Measurements from ENCODE around the gene ALOXE3.

Gene ALOXE3

DNA sequence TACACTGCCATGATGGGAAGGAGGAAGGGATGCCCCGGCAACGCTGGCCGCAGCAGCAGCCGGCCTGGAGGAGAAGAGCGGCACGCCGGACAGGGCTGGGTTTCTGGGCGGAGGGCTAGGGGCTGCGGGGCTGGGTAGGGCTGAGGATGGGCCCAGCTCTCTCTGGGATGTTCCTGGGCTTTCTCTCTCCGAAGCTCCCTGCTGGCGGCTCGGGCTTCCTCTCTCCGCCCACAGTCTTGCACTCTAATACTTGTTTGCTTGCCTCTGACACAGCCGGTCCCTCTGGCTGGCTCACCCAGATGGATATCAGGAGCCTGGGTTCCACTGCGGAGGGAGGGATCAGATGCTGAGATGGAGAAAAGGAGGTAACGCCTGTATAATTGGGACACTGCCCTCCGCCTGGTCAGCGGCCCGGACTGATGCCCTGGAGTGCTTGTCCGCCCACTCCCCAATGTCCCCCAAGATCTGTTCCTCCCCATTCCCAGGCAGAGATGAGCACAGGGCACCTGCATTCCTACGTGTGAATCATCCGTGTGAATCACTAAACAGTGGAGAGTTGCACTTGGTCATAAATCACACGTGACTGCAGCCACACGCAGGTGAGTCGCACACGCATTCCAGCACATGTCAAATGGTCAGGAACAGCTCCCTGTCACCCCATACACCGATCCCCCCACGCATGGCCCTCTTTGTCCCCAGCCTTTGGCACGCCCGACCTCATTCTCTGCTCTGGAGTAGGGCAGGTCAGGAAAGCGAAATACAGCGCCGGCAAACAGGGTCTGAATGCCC lies at the start of gene ALOXE3:
TSS of gene ALOXE3 (minus strand) at position 535 of the 789 bp plus-strand sequence. CDS start at position 11, 524 bp downstream.
- no peak for DNase-seq

GRCh38 chr17:8167526-8167925 lies 49.2 kb upstream of the ALOXE3 start:
- DNase-seq: no peak

DNA sequence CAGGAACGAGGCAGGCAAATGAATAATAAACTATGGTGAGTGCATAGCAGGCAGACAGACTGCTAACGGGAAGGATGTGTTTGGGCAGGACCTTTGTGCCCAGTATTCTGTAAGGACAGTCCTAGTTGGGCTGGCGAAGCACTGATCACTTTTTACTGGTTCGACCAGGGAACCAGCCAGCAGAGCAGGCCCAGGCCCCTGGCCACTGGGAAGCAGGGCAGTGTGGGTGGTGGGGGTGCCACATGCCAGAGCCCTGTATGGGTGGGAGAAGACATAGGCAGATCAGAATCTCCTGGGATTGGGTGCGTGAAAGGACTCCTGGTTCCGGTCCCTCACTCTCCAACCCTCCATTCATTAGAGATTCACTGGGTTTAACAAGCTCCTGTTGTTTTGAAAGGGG lies 48.4 kb upstream of the ALOXE3 start:
- no peak for DNase-seq

- no peak for DNase-seq
Observed at GRCh38 chr17:8164815-8165131, 46.5 kb upstream of the ALOXE3 start.

- peak; percentile 34 to 49 for DNase-seq
Observed at GRCh38 chr17:8163978-8164814, 45.9 kb upstream of the ALOXE3 start.

DNA sequence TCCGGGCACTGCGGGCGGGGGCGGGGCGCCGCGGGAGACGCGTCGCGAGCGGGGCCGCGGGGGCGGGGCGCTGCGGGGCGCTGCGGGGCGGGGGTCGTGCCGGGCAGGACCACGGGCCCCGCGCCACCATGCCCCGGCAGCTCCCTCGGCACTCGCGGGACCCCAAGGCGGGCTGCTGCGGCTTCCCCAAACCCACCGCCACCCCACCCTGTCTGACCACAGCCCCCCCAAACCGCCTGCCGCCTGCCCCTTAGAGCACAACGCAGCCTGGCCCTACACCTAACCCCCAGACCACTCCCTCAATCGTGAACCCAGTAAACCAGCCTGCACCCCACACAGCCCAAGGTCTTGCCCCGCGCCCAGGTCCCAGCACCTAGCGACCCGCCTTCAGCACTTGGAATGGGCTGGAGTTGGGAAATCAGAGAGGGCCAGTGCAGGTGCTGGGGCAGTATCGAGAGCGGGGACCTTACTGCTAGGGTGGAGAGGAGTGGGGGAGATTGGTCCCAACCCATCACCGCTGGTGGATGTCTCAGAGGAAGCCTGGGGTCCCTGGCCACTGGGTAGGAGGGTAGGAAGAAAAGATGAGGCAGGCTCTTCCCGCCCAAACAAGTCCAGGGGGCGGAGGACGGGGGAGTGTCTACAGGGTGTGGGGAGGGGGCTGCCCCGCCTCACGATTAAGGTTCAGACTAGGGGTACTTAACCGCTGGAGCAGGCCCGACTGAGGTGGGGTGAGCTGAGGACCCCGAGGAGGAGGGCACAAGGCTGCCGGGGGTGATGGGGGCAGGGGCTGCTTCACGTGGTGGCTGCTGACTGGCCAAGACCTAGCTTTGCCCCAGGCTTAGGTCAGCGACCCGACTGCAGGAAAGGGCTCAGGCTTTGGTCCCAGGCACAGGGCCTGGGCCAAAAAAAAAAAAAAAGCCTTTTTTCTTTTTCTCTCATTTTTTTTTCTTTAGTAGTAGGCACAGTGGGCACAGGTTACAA lies 45.0 kb upstream of the ALOXE3 start:
- no peak for DNase-seq

DNA sequence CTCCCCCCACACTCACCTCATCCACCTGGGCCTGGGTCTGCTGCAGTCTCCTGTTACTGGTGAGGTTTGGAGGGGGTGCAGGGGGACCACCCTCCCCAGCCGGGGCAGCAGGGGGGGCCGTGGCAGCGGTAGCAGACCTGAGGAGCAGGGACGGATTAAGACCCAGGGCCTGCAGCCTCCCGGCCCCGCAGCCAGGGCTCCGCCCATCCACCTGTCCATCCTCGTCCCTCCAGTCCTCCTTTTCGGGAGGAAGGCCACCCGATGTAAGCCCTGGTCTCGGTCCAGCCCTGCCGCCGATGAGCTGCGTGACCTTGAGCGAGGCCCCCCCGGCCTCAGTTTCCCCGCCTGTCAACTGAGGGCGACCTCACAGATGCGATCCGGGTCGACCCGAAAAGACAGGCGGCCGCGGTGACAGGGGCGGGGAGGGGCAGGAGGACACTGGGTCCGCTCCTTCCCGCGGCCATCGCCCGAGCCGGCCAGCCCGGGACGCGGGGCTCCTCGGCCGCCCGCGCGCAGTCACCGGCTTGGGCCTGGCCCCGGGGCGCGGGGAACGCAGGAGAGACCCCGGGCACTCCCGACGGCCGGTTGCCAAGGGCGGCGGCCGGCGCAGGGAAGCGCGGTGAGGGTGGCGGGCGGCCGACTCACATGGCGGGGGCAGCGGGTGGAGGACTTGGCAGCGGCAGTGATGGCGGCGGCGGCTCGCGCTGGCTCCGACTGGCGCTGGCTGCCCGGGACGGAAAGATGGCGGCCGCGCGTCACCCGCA lies 44.1 kb upstream of the ALOXE3 start, which contains the start of gene VAMP2:
TSS of gene VAMP2 (minus strand) at position 716 of the 764 bp plus-strand sequence. CDS start at position 647, 69 bp downstream.
- no peak for DNase-seq

DNA sequence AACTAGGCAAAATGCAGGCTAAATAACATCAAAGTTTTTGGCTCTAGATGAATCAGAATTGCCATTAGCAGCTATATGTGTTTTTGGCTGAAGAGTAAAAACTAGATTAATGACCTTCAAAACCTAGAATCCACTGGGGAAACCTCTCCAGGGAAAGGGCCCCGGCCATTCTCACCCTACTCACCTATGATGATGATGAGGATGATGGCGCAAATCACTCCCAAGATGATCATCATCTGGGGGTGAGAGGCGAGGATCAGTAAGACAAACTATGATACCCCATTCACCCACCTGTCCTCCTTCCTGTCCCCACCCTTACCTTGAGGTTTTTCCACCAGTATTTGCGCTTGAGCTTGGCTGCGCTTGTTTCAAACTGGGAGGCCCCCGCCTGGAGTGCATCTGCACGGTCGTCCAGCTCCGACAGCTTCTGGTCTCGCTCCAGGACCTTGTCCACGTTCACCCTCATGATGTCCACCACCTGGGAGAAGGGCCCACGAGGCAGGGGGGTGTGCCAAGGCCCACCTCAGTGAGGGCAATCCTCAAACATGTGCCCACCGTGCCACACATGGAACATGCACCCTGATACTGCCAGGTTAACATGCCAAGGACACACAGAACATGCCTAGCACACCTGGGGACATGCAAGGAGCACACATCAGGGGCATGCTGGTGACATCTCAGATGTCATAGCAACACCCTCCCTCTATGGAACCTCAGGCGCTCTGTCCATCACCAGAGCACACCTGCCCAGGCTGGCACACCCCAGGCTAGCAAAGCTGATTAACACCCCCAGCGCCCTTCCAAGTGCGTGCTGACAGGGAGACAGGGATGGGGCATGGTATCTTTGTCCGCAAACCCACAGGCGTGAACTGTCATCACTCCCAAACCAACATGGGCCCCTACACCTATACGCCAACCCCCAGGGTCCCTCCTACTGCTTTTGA lies 43.2 kb upstream of the ALOXE3 start:
- DNase-seq: no peak

GRCh38 chr17:8160741-8161221 lies 42.5 kb upstream of the ALOXE3 start:
- no peak for DNase-seq

- DNase-seq: no peak
Observed at GRCh38 chr17:8160224-8160577, 41.9 kb upstream of the ALOXE3 start.

GRCh38 chr17:8159459-8160223 lies 41.3 kb upstream of the ALOXE3 start:
- DNase-seq: no peak

DNA sequence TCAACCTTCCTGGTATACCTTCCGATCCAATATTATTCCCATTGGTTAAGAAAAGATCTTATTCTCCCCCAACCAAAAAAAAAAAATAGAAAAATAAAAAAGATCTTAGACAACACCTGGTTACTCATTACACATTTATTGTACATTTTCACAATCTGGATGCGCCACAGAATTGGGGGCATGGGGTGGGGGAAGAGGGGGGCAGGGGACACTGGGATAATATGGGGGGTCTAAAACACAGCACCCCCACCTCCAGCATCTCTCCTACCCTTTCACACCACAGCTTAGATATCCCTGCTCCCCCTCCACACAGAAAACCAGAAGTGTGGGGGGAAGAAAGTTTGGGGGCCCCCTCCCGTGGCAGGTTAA lies 40.7 kb upstream of the ALOXE3 start:
- no peak for DNase-seq

- DNase-seq: peak; percentile 26 to 41
Observed at GRCh38 chr17:8158267-8159031, 40.1 kb upstream of the ALOXE3 start.

DNA sequence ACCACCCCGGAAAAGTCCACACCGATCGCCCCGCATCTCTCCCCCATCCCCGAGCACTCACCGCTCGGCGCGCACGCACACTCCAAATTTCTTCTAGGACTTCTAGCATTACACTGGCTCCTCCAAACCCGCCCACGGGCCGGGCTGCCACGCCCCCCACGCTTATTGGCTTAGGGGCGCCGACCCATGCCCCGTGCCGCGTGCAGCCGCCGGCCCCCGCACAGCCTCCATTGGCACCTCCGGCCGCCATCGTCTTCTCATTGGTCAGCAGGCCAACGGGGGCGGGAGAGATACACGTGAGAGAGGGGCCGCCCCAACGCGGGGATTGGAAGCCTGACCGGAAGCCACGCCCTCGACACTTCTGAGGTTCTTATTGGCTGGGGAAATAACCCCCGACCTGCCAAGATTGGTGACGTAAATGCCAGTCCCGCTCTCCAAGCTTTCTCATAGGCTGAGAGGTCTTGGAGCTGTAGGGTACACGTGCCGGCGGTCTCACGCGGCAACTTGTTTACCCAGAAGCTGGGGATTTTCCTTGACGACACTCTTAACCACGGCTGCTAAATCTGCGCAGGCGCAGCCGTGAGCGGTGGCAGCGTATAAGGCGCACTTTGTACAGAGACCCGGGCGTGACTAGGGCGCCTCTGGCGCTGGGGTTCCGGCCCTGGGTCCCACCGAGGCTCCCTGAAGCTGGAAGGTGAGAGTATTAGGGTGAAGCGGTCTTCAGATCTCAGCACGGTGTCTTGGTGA lies 38.1 kb upstream of the ALOXE3 start:
- peak; percentile 93 to 94 for DNase-seq

DNA sequence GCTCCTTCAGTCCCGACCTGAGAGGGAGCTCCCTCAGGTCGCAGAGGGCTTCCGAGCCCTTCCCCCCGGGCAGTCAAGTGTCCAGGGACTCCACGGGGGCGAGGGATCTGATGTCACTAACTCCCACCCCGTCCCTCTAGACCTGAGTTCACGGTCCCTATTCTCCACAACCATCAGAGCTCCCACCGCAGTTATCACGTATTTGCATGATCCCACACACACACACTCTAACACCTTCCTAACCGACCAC lies 37.6 kb upstream of the ALOXE3 start:
- DNase-seq: no peak

GRCh38 chr17:8155231-8155995 lies 37.1 kb upstream of the ALOXE3 start:
- DNase-seq: no peak

DNA sequence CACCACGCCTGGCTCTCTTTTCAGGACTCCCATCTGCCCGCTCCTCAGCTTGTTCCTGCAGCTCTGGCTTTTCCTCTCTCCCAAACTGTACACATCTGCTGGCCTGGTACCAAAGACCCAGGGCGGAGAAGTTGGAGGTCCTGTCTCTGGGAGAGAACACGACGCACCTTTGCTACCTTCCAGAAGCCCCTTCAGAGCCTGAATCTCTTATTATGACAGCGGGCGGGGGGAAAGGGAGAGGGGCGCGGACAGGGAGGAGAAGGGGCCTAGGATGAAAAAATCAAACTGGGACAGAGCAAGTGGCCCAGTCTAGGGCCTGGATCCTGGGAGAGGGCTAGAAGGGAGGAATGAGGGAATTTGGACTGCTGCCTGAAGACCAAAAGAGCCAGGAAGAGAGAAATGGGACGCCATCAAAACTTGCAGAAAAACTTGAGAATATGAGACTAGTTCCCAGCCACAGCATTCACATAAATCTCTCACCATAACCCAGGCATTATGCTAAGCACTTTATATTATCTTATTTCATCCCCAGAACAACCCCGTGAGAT lies 36.4 kb upstream of the ALOXE3 start:
- DNase-seq: no peak
